Ureter (tissue), 1 donor: Measurements from ENCODE around the gene PKMYT1. TPM values are rescaled to one million over a fixed set of nuclear protein-coding genes. Genes with fewer than 3 reads are reported as not detected.

ENCODE experiments used
- DNase-seq: peaks from one replicate; pipeline ENCODE4 v3.0.0-alpha.2; 2020; ENCODE audit warnings: low spot score
- total RNA-seq: library from RNA; stranded (reverse); gene quantifications from one replicate; pipeline ENCODE4 v1.2.4, GENCODE V29; 2023
- donor health status: DM: yes; HTN: yes; CAD: no.

The PKMYT1 gene
- total RNA-seq, 1 donor from 2014 or later = 2.2 TPM

GRCh38 chr16:3017794-3018506, 37.7 kb upstream of the PKMYT1 start, which contains the start of gene CLDN6:
TSS of gene CLDN6 (minus strand) at chr16:3018183. CDS start at chr16:3016021, 2,162 bp downstream.
- DNase-seq = no peak

GRCh38 chr16:3017344-3017743, 37.1 kb upstream of the PKMYT1 start:
- no peak for DNase-seq

DNA sequence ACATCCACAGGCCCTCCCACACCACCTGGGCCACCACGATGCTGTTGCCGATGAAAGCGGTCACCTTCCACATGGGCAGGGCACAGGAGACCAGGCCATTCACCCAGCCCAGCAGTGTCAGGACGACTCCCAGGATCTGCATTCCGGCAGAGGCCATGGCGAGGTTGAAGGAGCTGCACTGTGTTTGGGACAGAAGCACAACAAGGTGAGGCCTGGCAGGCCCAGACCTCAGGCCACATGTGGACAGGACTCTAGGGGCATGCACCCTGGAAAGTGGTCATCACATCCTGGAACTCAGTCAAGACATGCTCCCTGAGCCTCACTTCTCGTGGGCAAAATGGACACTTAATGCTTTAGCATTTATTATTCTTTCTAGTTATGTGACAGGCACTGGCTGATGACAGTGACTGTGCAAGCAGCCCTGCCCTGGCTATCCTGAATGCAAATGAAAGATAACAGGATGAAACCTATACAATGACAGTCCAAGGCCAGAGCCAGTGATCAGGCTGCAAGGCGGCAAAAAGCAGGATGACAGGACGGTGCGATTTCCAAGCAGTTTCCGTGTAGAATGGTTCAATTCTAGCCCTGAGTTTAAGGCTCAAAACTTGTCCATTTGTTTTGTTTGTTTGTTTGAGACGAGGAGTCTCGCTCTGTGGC, 35.7 kb upstream of the PKMYT1 start:
- no peak for DNase-seq

DNA sequence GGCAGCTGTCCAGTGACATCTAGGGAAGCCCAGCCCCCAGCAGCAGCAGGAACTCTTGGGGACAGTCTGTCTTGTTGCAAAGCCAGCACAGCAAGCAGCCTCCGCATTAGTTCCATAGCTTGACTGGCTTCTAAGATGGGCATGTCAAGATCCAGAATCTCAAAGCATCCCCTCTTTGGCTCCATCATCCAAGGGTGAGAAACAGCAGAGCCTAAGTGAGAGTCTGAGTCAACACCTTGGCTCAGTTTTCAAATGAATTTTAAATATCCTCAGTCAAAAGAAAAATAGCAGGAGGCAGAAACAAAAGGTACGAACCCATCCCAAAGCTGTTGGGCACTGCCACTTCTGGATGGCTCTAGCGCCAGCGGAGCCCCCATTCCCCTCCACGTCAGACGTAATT, 34.7 kb upstream of the PKMYT1 start:
- DNase-seq = no peak

- no peak for DNase-seq
Measured at GRCh38 chr16:3013998-3014690, 33.9 kb upstream of the PKMYT1 start.

DNA sequence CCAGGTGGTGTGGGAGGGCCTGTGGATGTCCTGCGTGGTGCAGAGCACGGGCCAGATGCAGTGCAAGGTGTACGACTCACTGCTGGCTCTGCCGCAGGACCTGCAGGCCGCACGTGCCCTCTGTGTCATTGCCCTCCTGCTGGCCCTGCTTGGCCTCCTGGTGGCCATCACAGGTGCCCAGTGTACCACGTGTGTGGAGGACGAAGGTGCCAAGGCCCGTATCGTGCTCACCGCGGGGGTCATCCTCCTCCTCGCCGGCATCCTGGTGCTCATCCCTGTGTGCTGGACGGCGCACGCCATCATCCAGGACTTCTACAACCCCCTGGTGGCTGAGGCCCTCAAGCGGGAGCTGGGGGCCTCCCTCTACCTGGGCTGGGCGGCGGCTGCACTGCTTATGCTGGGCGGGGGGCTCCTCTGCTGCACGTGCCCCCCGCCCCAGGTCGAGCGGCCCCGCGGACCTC, 33.3 kb upstream of the PKMYT1 start:
- no peak for DNase-seq

- DNase-seq = no peak
Measured at GRCh38 chr16:3012828-3013420, 32.7 kb upstream of the PKMYT1 start, which contains the start of gene CLDN9. TSS of gene CLDN9 (plus strand) at chr16:3012923. CDS start at chr16:3013363, 440 bp downstream.

DNA sequence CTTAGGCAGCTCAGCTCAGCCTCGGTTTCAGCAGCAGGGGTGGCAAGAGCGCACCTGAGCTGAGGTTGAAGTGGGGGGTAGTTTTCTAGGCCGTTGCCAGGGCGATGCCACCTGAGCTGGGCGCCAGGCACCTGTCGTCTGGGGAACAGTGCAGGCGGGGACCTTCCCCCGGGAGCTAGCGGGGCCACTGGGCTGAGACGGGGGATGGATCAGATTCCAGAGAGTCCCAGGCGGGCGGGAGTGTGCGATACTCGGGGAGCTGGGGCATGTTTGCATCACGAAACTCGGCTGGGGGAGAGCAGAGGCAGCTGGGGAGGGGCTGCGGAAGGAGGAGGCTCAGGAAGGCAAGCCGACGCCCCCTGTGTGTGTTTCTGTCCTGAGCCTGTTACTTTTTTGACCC, 32.0 kb upstream of the PKMYT1 start:
- no peak for DNase-seq

GRCh38 chr16:3010510-3010909, 30.3 kb upstream of the PKMYT1 start:
- DNase-seq = no peak

DNA sequence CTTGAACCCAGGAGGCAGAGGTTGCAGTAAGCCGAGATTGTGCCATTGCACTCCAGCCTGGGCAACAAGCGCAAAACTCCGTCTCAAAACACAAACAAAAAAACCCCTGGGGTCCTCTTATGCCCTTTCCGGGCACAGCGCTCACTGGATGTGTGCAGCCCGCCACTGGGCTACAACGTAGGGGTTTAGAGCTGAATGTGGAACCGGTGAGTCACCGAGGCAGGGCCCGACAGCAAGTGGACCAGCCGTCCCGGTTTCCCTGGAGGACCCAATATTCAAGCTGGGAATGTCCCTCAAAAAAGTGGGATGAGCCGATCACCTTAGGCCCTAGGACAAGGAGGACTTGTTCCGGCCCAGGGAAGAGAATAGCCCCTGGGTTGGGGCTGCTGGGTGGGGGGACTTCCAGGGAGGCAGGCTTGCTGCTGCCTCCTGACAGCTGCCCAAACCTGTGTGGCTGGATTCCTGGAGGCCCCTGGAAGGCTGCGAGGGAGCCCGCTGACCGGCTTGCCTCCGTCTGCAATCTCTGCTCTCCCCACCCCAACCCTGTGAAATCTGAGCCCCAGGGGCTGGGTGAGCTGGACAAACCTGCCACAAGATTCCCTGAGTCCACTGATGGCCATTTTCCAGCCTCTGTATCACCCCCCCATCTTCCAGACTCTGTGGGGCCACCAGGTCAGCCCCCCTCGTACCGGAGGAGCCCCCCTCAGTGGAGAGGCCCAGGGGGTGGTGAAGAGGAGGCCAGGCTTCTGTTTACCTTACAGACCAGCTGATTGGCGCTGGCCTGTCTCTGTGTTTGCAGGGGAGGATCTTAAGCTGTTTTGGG, 29.5 kb upstream of the PKMYT1 start:
- peak; percentile 81 for DNase-seq

- no peak for DNase-seq
Measured at GRCh38 chr16:3008690-3009037, 28.4 kb upstream of the PKMYT1 start.

DNA sequence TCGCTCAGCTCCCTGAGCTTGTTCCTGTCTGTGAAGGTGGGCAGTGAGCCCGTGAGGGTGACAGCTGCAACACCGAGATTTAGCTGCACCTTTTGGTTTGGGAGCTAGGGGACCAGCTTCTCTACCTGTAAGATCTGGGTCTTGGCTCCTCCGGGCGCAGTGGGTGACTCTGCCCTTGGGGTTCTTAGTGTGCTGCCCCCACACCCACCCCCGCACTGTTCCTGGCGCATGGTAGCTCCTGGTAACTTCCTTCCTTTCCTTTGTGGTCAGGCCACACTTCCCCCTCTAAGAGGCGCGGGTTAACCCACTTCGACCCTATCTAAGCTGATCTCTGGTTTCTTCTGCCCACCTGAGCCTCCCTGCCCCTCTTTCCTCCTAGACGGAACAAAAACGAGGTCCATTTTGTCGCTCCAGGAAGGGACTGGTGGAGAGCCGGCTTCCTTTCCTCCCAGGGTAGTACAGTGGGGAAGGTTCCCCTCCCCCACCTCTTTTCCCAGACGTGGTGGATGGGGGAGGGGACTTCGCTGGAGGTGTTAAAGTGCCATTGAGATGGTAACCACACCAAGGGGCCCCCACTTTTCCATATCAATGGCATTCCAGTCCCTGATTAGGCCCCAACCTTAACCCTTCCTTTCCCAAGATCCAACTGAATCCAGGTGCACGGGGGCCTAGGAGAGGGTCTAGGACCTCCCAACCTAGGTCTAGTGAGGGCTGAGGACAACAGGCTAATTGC, 27.9 kb upstream of the PKMYT1 start:
- DNase-seq = no peak

DNA sequence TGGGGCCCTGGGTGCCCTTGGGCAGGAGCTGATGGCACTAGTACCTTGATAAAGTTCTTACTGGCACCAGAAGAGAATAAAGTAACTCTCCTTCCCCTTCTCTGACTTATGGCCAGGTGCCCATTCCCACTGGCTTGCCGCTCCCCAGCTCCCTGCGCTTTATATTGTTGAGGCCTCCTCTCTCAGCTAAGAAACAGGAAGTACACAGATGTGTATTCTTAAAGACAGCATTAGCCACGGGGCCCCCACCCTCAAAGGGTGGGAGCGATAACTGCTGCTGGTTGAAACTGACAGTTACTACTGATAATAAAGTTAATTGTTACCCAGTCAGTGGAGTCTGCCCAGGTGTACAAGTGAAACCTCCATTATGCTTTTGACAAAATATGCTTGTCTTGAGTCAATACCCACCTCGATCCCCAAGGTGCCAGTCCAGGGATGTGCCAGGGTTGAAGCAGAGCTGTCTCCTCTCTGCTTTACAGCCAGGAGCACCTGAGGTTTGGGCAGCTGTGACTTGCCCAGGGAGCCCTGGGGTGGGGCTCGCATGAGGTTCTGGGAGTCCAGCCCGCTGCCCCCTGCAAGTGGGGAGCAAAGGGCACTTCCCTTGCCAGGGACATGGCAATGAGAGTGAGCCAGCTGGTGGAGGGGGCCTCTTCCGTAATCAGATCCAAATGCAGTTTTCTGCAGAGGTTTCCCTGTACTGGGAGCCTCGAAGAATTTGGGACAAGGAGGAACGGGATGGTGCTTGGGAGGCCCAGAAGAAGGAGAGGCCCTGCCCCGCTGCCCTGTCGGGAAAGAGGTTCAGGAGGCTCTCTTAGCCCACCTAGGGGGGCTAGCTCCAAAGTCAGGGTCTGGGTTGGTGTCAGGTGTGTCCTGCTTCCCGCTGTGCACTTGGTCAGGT, 27.1 kb upstream of the PKMYT1 start:
- no peak for DNase-seq

GRCh38 chr16:3004781-3005284, 24.6 kb upstream of the PKMYT1 start:
- no peak for DNase-seq

DNA sequence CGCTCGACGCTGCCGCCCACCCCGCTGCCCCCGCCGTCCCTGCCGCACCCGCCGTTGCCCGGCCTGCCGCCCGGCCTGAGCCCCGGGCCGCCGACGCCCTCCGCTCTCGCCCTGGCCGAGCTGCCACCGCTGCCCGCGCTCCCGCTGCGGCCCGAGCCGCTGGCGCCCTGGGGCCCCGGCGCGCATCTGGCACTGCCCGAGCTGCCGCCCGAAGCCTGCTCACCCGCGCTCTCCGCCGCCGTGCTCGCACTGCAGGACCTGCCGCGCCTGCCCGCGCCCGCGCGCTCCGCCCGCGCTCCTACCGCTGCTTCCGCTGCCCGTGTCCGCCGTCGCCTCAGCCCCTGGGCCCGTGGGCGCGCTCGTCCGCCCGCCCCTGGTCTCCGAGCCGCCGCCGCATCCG, 24.1 kb upstream of the PKMYT1 start:
- no peak for DNase-seq

DNA sequence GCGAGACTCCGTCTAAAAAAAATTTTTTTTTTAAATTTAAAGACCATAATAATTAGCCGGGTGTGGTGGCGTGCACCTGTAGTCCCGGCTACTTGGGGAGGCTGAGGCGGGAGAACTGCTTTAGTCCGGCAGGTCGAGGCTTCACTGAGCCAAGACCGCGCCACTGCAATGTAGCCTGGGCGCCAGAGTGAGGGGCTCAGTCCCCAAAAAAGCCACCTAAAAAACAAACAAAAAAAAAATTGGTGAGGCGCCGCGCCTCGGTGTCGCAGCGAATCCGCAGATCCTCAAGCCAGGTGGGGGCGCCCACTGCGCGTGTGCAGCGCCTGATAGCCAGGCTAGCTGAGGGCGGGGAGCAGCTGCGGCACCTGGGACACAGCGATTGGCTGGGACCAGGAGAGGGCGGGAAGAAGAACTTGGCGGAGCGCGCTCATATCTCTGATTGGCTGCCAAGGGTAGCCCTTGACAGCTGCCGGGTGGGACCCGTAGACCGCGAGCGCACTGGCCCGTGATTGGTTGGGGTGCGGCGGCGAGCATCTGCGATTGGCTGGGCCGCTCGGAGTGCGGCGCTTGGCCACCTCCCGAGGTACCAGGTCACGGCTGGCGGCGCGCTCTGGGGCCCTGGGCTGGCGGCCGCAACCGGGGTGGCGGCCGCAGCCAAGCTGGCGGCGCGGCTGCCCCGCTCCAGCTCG, 23.5 kb upstream of the PKMYT1 start:
- DNase-seq = peak; percentile 96

GRCh38 chr16:3001316-3001715, 21.1 kb upstream of the PKMYT1 start:
- no peak for DNase-seq

DNA sequence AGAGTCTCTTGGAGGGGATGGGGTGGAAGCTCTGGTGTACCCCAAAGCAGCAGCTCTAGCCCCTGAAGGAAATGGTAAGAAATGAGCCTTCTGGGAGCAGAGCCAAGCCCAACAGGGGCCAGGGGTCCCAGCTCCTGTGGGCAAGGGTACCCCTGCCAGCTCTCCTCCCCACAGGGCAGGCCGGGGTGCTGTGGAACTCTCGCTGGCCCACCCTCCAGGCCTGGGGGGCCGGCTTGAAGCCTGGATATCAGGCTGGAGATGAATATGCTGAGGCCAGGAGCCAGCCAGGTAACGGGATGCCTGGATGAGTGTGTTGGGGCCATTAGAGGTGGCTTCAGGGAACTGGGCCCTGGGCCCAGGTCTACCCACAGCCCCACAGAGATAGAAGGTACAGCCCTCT, 20.3 kb upstream of the PKMYT1 start:
- no peak for DNase-seq

- no peak for DNase-seq
Measured at GRCh38 chr16:2999929-3000328, 19.7 kb upstream of the PKMYT1 start.
